ENCODE results near the gene FH. TPM values are rescaled to one million over a fixed set of nuclear protein-coding genes. Genes with fewer than 3 reads are reported as not detected.

Gene FH
- total and polyA plus RNA-seq, 10 of the 15 experiments (the other 5 are each of a cell fraction or from before 2014, with no cell fraction given) = 44.7 to 124 (median 76.2) TPM

- TF ChIP-seq ZNF687 (IDR thresholded peaks at IDR 0.05) = no peak
- TF ChIP-seq SKIL (IDR thresholded peaks at IDR 0.05; ENCODE audit: low read depth, poor library complexity, severe bottlenecking) = no peak
- TF ChIP-seq SPI1 (IDR thresholded peaks at IDR 0.05; ENCODE audit: borderline replicate concordance, insufficient read depth, low read depth, low read length) = peak; percentile 91
- no peak for TF ChIP-seq ZBTB33 (IDR thresholded peaks at IDR 0.05)
- no peak for TF ChIP-seq POLR2AphosphoS2 (IDR thresholded peaks at IDR 0.05; ENCODE audit: low read depth, low read length)
- no peak for TF ChIP-seq ZBTB40 (IDR thresholded peaks at IDR 0.05; ENCODE audit: borderline replicate concordance)
- TF ChIP-seq ZZZ3 (IDR thresholded peaks at IDR 0.05; ENCODE audit: control insufficient read depth, insufficient read length, low read depth) = peak; percentile 42
- TF ChIP-seq STAT1 (conservative IDR thresholded peaks at IDR 0.05) = no peak
- TF ChIP-seq GABPA (IDR thresholded peaks at IDR 0.05; ENCODE audit: low read depth) = peak; percentile 45; the same call in 1 of the 2 replicates
- TF ChIP-seq RELB (IDR thresholded peaks at IDR 0.05; ENCODE audit: low read depth) = peak; percentile 60; the same call in 1 of the 2 replicates
- 0 out of 2 replicates have a peak, but pooled peaks have one; percentile 74 for TF ChIP-seq PML (IDR thresholded peaks at IDR 0.05; ENCODE audit: low read length)
- peak; percentile 63; the same call in 1 of the 2 replicates for TF ChIP-seq FOXM1 (IDR thresholded peaks at IDR 0.05; ENCODE audit: low read depth, low read length)
Measured at GRCh38 chr1:241551759-241552638, 32.4 kb upstream of the FH start (continued).
